NCI-H2107 treated with DMSO at 0.1 percent for 48 hours (cell line): ENCODE measurements around the gene GPN2.
"Not testable (repeated sequence)": the region's sequence is repeated elsewhere in the genome, so short reads cannot be mapped to it uniquely, and the experiment has no call there.

Source experiments
- DNase-seq: peaks from one replicate; lab custom pipeline; 2025; ENCODE audit not compliant: unreplicated experiment; lab: John Stamatoyannopoulos, UW

Gene GPN2

GRCh38 chr1:26858891-26859640, 31.0 kb downstream of the GPN2 start:
- no peak for DNase-seq

DNA sequence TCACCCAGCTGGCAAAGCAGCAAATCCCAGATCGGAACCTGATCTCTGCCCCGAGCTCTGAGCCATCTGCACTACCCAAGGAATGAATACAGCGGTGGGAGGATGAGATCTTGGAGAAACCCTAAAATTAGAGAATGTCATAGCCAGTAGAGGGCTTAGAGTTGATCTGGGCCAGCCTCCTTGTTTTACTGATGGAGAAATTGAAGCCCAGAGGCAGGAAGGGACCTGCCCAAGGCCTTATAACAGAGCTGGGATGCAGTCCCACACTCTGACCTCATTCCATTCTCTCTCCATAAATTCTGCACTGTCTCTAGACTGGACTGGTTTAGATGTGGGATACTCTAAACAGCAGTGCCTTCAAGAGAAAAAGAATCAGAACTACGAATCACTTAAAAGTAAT, 31.9 kb downstream of the GPN2 start:
- DNase-seq, result no peak

GRCh38 chr1:26857473-26858060, 32.5 kb downstream of the GPN2 start:
- DNase-seq, result no peak

DNA sequence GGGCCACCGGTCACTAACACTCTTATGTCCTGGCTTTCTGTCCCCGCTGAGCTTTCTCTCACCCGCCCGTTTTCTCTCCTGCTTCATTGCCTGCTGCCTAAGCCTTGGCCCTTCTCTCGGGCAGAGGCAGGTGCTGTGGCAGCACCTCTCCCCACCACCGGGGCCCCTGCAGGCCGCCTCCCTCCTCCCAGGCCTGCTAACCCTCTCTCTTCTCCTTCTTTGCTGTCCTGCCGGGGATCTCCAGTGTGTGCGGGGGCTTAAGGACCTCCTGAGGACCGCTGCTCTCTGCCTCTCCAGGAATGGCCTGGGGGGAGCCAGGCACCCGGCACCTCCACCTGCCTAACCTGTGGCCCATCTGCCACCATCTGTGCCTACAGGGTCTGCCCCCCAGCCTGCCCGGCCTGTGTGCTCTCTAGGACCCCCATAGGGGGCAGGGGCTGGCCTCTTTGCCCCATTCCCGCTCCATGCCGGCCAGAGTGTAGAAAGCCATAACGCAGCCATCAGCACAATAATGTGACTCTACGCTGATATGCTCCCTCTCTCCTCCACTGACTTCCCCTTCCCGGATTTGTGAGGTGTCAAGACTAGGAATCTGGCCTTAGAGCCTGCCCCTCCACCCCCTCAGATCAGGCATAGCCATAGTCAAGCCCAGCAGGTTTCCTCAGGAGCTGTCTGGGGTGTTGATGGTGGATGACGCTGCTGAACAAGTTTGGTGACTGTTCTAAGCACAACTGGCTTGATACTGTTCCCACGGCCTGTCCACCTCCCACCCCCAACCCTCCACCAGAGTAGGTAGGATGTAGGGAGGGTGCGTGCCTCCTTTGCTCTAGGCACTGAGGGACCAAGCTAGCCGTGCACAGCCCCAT, 33.2 kb downstream of the GPN2 start:
- DNase-seq, result no peak

DNA sequence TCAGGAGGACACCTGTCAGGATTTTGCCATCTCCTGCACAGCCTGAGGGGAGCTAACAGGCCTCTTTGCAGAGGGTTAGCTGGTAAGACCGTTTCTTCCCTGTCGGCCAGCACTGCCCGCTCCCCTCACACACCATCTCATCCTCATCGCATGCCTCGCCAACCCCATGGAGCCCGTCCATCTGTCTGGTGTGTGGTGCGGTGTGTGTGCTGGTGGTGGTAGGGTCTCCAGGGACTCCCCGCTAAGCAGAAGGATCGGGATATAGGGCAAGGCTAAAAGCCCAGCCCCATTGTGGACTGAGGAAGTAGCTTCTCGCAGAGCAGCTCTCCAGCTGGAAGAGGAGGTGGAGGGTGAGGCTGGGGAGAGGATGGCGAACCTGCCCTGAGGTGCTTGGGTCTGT, 33.9 kb downstream of the GPN2 start:
- DNase-seq, result no peak

DNA sequence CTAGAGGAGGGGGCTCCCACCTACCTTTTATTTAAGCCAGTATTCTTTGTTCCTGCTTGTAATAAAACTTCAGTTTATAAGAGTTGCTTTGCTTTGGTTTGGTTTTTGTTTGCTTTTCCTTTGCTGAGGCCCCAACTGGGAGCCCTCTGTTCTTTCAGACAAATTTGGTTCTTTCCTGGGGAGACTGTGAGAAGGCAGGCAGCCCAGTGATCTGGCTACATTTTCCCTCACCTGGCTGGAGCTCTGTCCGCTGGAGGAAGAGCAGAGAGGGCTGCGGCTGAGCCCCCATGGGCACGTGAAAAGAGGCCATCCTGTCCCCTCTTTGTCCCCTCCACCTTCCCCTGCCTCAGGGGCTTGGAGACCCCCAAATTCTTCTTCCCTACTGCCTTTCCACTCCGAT, 34.4 kb downstream of the GPN2 start:
- DNase-seq, result no peak

- no peak for DNase-seq
Measured at GRCh38 chr1:26854906-26855305, 35.2 kb downstream of the GPN2 start.

DNA sequence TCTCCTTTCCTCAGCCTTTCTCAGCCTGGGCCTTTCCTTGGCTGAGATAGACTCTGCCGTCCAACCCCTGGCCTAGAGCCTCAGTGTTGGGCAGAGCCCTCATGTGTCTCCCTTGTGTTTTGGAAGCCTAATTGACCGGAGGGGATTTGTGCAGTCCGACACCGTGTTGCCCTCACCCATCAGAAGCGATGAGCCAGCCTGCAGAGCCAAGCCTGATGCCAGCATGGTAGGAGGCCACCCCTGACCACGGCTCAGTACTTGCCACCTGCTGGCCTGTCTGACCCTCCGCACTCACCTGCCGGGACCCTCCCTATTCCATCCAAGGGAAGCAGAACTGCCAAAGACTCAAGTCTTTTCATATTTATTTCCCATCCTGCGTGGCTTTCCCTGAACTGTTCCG, 36.5 kb downstream of the GPN2 start:
- no peak for DNase-seq

GRCh38 chr1:26853156-26853555, 36.9 kb downstream of the GPN2 start:
- peak; percentile 37 for DNase-seq

- DNase-seq, result no peak
Measured at GRCh38 chr1:26852701-26853100, 37.4 kb downstream of the GPN2 start.

GRCh38 chr1:26851106-26851684, 38.9 kb downstream of the GPN2 start:
- no peak for DNase-seq

- DNase-seq, result no peak
Measured at GRCh38 chr1:26848941-26849774, 40.9 kb downstream of the GPN2 start.

DNA sequence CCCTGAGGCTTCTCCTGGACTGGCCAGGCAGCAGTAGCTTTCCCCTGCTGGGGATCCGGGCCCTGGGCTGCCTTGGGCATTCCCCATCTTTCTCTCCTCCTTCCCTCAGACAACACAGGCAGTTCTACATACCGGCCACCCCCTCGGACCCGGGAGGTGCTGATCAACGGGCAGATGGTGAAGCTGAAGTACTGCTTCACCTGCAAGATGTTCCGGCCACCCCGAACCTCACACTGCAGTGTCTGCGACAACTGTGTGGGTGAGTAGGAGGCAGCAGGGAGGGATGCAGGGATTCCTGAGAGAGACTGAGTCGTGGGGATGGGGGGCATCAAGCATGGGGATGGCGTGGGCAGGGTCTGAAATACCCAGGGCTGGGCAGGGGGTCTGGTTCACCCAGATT, 41.6 kb downstream of the GPN2 start:
- DNase-seq, result no peak

GRCh38 chr1:26847826-26848225, 42.3 kb downstream of the GPN2 start:
- not testable (repeated sequence) for DNase-seq

DNA sequence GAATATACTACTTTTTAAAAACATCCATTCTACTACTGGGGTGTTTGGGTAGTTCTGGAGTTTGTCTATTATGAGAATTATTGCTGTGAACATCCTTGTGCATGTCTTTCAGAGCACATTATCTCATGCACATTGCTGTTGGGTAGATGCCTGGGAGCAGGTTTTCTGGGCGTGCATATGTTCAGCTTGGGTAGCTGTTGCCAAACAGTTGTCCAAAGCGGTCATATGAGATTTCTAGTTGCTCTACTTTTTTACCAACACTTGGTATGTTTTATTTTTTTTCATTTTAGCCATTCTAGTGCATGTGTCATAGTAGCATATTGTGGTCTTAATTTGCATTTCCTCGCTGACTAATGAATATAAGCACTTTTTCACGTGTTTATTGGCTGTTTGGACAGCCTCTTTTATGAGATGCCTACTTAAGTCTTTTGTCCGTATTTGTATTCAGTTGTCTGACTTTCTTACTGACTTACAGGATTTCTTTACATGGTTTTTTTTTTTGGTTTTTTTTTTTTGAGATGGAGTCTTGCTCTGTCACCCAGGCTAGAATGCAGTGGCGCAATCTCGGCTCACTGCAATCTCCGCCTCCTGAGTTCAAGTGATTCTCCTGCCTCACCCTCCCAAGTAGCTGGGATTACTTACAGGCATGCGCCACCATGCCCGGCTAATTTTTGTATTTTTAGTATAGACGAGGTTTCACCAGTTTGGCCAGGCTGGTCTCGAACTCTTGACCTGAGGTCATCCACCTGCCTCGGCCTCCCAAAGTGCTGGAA, 45.5 kb downstream of the GPN2 start:
- DNase-seq, result no peak

DNA sequence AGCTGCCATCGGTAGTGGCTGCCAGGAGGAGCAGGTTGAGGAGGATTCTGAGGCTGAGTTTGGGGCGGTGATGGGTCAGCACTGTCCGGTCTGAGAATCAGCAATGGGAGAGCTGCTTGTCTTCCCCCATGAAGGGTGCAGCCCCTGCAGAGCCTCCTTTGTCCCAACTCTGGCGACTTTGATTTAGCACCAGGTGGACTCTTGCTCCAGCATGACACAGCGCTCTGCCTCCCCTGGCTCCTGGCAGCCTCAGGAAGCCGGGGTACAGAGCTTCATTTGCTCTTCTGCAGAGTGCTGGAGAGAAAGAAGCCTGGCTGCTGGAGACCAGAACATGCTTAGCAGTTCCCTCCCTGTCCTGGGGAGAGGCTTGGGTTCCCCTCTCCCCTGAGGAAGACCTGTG, 50.3 kb downstream of the GPN2 start:
- DNase-seq, result no peak

DNA sequence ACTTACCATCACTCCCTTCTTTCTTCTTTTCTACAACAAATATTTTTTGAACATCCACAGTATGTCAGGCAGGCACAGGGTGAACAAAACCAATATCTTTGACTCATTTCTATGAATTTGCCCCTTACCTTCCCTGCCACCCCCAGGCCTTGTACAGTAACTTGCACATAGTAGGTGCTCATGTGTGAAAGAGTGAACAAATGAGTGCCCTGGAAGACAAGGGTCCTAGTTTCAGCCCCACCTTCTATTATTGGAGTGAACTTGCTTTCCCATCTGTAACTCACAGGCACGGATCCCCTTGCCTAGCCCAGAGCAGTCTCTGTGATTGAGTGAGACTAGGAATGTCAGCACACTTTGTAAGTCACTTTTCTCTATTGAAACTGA, 50.8 kb downstream of the GPN2 start:
- no peak for DNase-seq

DNA sequence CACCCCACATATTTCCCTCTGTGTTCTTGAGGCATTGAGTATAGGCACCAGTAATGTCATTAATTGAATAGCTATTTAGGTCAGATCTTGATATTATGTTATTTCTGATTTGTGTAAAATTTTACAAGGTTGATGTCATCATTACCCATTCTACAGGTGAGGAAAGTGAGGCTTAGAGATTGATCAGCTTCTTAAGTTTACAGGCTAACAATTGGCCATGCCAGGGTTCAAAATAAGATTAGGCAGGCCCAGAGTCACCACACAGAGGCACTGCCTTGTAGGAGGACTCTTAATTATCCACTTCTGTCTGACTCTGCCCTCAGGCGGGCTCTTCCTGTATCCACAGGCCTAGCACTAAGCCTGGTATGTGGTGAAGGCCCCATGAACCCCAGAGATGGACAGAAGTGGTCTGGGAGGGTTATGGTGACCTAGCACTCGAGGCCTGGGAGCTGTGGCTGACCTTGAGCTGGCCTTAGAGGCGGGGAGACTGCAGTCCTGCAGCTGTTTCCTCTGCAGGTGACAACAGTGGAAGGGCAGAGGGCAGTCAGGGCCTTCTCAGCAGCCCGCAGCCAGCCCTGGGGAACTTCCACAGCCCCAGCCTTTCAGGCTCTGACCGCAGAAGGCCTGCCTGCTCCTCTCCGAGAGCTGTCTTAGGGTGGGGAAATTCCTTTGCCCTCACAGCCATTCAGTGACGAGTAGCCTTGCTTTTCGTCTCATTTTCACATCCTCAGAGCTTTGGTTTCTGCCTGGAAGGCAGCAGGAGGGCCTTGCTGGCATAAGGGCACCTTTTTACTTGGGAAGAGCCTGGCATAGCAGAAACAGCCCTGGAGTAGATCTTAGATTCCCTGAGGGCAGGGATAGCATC, 51.4 kb downstream of the GPN2 start:
- DNase-seq, result no peak

DNA sequence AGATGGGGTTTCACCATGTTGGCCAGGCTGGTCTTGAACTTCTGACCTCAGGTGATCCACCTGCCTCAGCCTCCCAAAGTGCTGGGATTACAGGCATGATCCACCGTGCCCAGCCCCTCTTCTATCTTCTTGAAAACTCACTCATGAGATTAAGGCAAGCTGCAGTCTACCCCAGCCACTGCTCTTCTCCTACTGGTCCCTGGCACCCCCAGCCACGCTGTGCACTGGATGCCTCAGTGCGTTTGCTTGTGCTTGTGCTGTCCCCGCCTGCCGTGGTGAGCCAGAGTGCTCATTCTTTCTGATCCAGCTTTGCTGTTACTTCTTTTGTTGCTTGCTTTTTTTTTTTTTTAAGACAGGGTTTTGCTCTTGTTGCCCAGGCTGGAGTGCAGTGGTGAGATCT, 52.4 kb downstream of the GPN2 start:
- DNase-seq, result not testable (repeated sequence)
